Globus pallidus (tissue), 1 donor: ENCODE measurements around the gene NID2.

Experiments used
- DNase-seq: peaks from one replicate; pipeline ENCODE4 v3.0.0-alpha.2; 2015; ENCODE audit warnings: low spot score

The NID2 gene

GRCh38 chr14:51999084-51999483, 69.8 kb downstream of the NID2 start:
- DNase-seq: no peak

GRCh38 chr14:51998348-51998747, 70.5 kb downstream of the NID2 start:
- DNase-seq: no peak

- peak; percentile 51 for DNase-seq
Observed at GRCh38 chr14:51996148-51996746, 72.6 kb downstream of the NID2 start.

DNA sequence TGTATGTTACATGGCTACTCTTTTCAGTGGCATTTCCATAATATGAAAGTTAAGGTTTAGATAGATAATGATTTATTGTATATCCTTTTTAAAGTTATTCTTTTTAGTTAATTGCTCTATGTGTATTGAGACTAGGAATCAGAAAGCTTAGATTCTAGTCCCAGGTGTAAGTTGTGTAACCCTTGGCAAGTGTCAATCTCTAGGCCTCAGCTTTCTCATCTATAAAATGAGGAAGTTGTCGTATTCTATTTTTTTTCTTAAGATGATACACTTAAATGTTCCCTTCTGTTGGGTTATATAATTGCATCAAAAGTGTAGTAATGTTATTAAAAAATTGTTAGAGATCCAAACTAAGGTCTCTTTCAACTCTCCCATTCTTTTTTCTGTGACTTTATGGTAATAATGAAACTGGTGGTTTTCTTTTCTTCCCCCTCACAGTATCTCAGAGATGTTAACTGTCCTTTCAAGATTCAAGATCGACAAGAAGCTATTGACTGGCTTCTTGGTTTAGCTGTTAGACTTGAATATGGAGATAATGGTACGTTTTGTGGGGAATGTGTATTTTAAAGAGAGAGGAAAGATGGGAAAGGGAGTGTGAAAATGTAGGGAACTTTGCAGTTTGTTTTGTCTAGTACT, 75.5 kb downstream of the NID2 start:
- DNase-seq: no peak

- DNase-seq: no peak
Observed at GRCh38 chr14:51990488-51990887, 78.4 kb downstream of the NID2 start.

DNA sequence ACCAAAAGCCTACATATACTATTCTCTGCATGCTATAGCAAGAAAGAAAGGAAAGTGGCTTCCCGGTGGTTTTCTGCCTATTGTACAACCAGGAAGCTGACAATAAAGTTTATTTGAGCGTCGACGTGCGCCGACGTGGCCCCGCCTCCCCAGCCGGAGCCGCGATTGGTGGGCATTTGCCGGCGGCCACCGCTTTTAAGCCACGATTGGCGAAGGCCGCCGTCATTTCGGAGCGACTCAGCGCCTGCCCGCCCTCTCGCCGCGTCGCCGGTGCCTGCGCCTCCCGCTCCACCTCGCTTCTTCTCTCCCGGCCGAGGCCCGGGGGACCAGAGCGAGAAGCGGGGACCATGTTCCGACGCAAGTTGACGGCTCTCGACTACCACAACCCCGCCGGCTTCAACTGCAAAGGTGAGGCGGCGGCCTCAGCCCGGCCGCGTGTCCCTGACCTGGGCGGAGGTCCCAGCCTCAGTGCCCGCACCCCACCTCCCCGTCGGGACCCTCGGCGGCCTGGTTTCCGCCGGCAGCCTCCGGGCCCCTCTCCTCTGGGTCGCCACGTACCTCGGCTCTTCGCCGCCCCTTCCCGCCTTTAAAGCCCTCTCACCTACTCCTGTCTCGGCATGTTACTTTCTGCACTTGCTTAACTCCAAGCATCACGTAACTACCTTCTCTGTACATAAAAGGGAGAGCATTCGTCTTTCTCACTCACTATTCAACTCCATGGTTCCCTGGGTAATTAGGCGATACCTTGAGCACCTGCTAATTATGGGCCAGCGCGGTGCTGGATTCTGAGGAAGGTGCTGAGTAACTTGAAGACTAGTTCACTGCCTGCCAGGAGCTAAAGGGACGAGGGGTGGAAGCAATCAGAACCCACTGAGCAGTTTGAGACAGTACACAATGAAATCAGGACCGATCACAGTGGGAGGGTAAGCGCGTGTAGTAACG, 79.3 kb downstream of the NID2 start, which contains the start of gene RTRAF:
Gene RTRAF, plus strand, starts transcription at position 254 of the 942 bp plus-strand sequence. Its CDS starts 94 bp downstream, at position 348.
- peak; percentile 90 for DNase-seq

DNA sequence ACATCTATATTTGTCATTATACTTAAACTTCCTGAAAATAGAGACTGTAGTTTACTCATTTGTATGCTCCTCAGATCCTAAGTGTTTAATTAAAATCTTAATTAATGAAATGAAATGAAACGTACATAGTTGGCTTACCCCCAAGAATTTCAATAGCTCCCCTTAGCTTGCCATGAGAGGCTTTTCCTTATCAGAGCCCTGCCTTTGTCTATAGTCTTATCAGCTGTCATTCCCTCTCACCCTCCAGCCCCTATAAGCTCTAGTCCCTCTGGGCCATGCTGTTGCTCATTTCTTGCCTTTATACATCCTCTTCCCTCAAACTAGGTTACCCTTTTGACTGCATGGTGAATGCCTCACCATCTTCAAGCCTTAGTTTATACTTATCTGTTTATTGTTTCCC, 80.6 kb downstream of the NID2 start:
- DNase-seq: no peak

DNA sequence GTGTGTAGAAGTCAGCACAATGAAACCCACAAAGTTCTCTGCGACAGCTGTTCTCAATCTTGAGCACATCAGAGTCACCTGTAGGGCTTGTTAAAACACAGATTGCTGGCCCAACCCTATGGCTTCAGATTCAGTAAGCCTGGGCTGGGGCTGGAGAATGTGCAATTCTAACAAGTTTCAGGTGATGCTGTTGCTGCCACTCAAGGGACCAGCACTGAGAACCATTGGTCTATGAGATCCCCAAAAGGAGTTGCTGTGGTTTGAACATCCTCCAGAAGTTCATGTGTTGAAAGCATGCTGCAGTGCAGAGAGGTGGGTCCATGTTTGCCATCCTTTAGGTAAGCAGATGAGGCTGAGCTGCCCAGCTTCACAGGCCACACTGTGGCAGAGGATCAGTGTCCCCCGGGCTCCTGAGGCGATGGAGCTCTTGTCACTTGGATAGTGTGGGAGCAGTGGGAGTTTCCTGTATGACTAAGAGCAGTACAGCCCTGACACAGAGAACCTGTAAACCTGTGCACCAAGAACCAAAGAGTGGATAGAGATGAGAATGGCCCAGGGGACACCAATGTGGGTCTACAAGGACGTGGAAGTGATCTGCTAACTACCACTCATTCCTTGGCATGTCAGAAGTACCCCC, 87.5 kb downstream of the NID2 start:
- no peak for DNase-seq

DNA sequence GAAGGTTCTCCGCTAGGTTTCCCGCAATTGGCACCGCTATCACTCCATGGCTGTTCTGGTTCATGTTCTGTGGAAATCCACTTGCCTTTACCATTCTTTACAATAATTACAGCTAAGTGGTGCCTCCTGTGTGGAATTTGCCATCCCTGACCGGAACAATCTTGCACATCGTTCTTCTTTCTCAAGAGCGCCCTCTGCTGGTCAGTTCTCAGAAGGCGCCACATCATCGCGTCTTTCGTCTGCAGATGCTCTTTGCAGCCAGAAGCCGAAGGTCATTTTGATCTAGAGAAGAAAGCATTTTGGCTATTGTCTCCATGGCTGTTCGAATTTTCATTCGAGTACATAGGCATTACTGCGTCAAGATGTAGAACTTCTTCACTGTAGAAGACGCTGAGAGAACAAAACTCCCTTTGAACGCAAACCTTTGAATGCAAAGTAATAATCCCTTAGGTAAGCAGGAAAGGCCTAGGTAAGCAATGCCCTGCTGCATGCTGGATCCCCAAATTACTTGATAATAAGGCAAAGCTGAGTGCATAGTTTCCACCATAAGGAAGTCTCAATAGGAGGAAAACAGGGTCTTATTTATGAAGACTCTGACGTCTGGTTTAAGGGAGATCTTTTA, 89.7 kb downstream of the NID2 start:
- DNase-seq: peak; percentile 81

DNA sequence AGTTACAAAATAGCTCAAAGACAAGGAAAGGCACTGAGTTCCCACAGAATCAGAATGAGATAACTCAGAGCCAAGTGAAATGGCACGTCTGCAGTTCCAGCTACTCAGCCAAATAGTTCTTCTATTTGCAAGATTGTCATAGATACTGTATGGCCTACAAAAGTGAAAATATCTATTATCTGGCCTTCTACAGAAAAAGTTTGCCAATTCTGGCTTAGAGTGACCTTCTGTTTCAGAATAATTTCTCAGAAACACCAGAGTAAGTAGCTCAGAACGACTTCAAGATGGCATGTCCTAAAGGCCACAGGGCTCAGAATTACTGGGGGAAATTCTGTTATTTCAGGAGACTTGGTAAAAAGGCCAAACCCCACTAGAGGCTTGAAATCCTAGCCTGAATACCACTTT, 90.2 kb downstream of the NID2 start:
- DNase-seq: no peak

GRCh38 chr14:51977075-51977474, 91.8 kb downstream of the NID2 start:
- no peak for DNase-seq

DNA sequence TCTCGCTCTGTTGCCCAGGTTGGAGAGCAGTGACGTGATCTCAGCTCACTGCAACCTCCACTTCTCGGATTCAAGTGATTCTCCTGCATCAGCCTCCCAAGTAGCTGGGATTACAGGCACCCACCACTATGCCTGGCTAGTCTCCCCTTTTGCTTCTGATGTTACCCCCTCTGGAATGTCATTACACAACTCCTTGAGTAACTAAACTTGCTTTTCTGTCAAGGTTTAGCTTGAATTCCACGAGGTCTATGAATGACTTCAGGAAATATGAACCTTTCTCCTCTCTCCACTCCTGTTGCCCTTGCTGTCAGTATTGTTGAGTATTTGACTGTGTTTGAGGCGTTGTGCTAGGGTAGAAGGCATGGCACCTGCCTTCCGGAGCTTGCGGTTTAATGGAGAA, 96.3 kb downstream of the NID2 start:
- no peak for DNase-seq

DNA sequence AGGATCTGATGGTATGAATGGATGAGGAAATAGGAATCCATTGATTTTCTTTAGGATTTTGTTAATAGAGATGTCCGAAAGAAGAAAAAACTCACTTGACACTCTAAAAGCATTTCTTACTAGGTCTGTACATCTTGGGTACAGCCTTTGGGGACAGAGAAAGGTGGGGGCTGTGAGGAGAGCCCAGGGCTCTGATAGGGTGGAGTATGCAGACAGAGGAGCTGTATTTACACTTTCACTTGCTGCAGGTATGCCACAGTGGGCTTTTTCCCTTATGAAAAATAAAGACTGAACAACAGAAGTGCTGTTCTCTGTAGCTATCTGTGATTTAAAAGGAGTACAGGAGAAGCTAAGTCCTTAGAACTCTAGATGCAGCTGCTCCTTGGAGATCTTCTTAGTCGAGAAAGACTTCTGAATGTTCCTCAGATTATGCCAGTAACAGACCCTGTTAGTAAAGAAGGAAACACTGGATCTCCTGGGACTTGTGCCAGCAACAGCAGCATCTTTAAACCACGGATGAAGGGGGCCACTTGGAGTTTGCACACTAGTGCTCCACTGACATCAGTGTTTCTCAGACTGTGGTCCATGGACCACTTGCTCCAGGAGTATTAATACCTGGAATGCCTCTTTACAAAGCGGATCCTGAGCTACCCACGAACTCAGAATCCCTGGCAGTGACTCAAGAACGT, 98.9 kb downstream of the NID2 start:
- no peak for DNase-seq

DNA sequence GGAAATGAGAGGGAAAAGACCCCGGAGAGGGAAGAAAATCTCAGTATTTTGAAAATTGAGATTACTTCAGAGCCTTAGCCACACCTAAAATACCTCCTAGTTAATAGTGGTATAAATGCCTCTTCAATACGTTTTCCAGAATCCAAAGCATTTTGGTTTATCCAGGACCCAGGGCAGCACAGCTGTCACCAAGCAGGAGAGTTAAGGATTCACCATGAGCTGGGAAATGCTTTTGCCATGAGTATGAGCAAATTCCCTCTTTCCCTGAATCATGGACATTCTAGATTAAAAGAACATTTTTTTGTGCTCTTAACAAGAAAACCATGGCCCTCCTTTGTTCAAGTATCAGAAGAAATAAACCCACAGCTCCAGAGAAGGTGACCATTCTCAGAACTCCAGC, 101.3 kb downstream of the NID2 start:
- DNase-seq: no peak

- no peak for DNase-seq
Observed at GRCh38 chr14:51963286-51963685, 105.6 kb downstream of the NID2 start.

DNA sequence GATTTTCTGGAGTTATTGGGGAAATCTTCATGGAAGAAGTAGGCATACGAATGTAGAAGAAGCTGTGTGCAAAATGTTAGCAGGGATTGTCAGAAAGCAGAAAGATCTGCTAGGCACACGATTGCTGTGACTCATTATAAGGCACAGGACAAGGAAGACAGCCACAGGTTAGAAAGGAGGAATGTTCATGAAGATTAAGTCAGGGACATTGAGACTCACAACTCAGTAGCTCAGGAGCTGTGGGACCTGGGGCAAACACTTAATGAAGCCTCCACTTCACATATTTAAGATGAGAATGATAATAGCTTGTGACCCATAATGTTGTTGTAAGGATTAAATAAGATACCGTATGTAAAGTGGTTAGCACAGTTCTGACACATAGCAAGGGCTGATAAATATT, 106.1 kb downstream of the NID2 start:
- DNase-seq: no peak

- DNase-seq: no peak
Observed at GRCh38 chr14:51960866-51961265, 108.0 kb downstream of the NID2 start.

DNA sequence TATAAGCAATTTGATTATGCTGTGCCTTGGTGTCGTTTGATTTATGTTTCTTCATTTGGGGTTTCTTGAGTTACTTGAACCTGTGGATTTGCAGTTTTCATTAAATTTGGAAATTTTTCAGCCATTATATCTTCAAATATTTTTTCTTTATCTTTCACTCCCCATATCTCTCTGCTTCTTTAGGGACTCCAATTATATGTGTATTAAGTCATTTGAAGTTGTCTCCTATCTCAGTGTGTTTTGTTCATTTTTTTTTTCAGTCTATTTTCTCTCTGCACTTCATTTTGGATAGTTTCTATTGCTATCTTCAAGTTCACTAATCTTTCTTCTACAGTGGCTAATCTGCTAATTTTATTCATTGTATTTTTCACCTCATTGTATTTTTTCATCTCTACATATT, 108.9 kb downstream of the NID2 start:
- no peak for DNase-seq

DNA sequence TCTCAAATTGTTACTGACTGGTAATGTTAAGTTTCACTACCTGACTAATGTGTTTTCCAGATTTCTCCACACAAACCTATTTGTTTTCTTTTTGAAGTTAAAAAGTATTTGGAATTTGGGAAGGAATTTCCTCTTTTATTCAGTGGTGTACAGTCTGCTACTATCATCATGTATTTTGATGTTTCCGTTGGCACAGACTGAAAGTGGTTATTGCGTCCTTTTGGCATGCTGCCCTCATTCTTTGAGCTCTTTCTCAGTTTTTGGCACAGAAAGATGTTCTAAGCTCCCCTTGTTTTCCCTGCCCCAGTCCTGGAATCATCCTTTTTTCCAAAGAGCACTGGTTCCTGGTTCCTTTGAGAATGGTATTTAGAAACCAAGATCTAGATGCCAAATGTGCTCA, 110.9 kb downstream of the NID2 start:
- DNase-seq: no peak
